K562 (cell line): ENCODE data around the gene QSOX2. TPM values are rescaled to one million over a fixed set of nuclear protein-coding genes. Genes with fewer than 3 reads are reported as not detected.

Source experiments
- CEBPG ChIP-seq, 3 experiments: fragments of 200-800 bp in 1 of 3; sonication (Bioruptor generic) in 1 of 3; sonication (generic) in 1 of 3; formaldehyde crosslinking in 1 of 3; IDR thresholded peaks in 2 of 3; conservative IDR thresholded peaks in 1 of 3; 2 replicates each; pipeline versions ENCODE4 v1.6.1 to v1.8.0; 2016 to 2022; ENCODE audit warnings: missing compliant biosample characterization in 2 of 3, missing genetic modification characterization in 2 of 3, mild to moderate bottlenecking in 1 of 3, missing genetic modification reagents in 1 of 3
- CREB3 ChIP-seq: fragments of 450-650 bp; conservative IDR thresholded peaks from 2 replicates; pipeline ENCODE4 v1.6.1; 2016; ENCODE audit warnings: missing genetic modification characterization, low read depth, mild to moderate bottlenecking, missing compliant biosample characterization, moderate library complexity
- FOXK2 ChIP-seq, 2 experiments: fragments of 450-650 bp; IDR thresholded peaks in 1 of 2; conservative IDR thresholded peaks in 1 of 2; 2 replicates each; pipeline ENCODE4 v1.6.1; 2016; ENCODE audit warnings: low read depth in 2 of 2, mild to moderate bottlenecking in 1 of 2
- GTF3C2 ChIP-seq: IDR thresholded peaks from 3 replicates; pipeline ENCODE4 v1.6.1; 2011; ENCODE audit warnings: borderline replicate concordance, mild to moderate bottlenecking, moderate library complexity; ENCODE audit not compliant: insufficient read length; ENCODE audit errors: extremely low read depth
- KLF16 ChIP-seq: IDR thresholded peaks from 2 replicates; pipeline ENCODE4 v1.6.1; 2016; ENCODE audit warnings: antibody characterized with exemption
- MTA2 ChIP-seq: fragments of 450-650 bp; IDR thresholded peaks from 2 replicates; pipeline ENCODE4 v1.6.1; 2016; ENCODE audit warnings: low read depth
- NEUROD1 ChIP-seq: fragments of 150-350 bp; IDR thresholded peaks from 2 replicates; pipeline ENCODE4 v1.6.1; 2014; ENCODE audit warnings: borderline replicate concordance, low read length, low read depth; ENCODE audit not compliant: partially characterized antibody
- RHOXF2B ChIP-seq: fragments of 250-450 bp; sonication (Bioruptor Pico); conservative IDR thresholded peaks from 2 replicates; pipeline ENCODE4 v1.5.1; 2021
- SMARCE1 ChIP-seq: fragments of 450-650 bp; IDR thresholded peaks from 2 replicates; pipeline ENCODE4 v1.7.1; 2016; ENCODE audit warnings: mild to moderate bottlenecking
- SRSF7 ChIP-seq: fragments of 200-400 bp; formaldehyde crosslinking; optimal IDR thresholded peaks from 2 replicates; pipeline ENCODE3; 2017; ENCODE audit warnings: mild to moderate bottlenecking, low read depth, low read length
- ZBED1 ChIP-seq: IDR thresholded peaks from 2 replicates; pipeline ENCODE4 v1.6.1; 2014
- ZBTB1 ChIP-seq: sonication (generic); formaldehyde crosslinking; IDR thresholded peaks from 2 replicates; pipeline ENCODE4 v1.8.1; 2023; ENCODE audit warnings: missing genetic modification reagents, low read depth, mild to moderate bottlenecking, borderline replicate concordance
- ZBTB11 ChIP-seq, 3 experiments: fragments of 200-800 bp in 1 of 3; fragments of 250-450 bp in 1 of 3; fragments of 450-650 bp in 1 of 3; sonication (Bioruptor Pico) in 1 of 3; sonication (Bioruptor generic) in 1 of 3; formaldehyde crosslinking in 1 of 3; IDR thresholded peaks; 2 replicates each; pipeline versions ENCODE4 v1.6.1 to v1.8.0; 2016 to 2022; ENCODE audit warnings: mild to moderate bottlenecking in 2 of 3, missing genetic modification characterization in 2 of 3, missing compliant biosample characterization in 1 of 3, moderate library complexity in 1 of 3
- ZEB2 ChIP-seq: fragments of 450-650 bp; IDR thresholded peaks from 2 replicates; pipeline ENCODE4 v1.6.1; 2016
- ZNF121 ChIP-seq: sonication (generic); formaldehyde crosslinking; conservative IDR thresholded peaks from 2 replicates; pipeline ENCODE4 v1.8.0; 2022; ENCODE audit warnings: missing genetic modification reagents
- ZNF280B ChIP-seq: fragments of 250-450 bp; sonication (Bioruptor Pico); IDR thresholded peaks from 2 replicates; pipeline ENCODE4 v1.5.1; 2021; ENCODE audit warnings: mild to moderate bottlenecking
- polyA plus RNA-seq, 8 experiments: library from polyadenylated mRNA; depleted of rRNA in 4 of 8; stranded (reverse) in 5 of 8; unstranded in 3 of 8; fragments of >200 nt; fragmentation: Nextera tagmentation in 2 of 8; fragmentation: Illumina TruSeq in 1 of 8; extraction: Ambion mirVana in 2 of 8; extraction: Trizol in 1 of 8; gene quantifications; 2 replicates each; pipeline versions ENCODE4 v1.2.1 to v1.2.3, GENCODE V29; 2011 to 2014; ENCODE audit warnings: inconsistent platforms in 1 of 8, missing spikeins in 1 of 8
- total RNA-seq, 7 experiments: library from RNA; depleted of rRNA in 6 of 7; stranded (reverse); fragments of >200 nt in 6 of 7; fragmentation: Illumina TruSeq in 2 of 7; extraction: Trizol in 2 of 7; gene quantifications; 2 replicates each; pipeline versions ENCODE4 v1.2.1 to v1.2.3, GENCODE V29; 2011 to 2021; ENCODE audit warnings: low replicate concordance in 1 of 7

QSOX2 gene
- total and polyA plus RNA-seq, 9 of the 15 experiments (the other 6 are each of a cell fraction or from before 2014, with no cell fraction given), result 0.51 to 23.7 (median 12.7) TPM

GRCh38 chr9:136237486-136238341 is 7.9 kb downstream of the QSOX2 start (continued):
- TF ChIP-seq CEBPG (CRISPR knock-in tag; IDR thresholded peaks at IDR 0.05) (peak; percentile 61; the same call in 1 of the 2 replicates), CEBPG (tag; conservative IDR thresholded peaks at IDR 0.05 in 1 of 2, IDR thresholded peaks at IDR 0.05 in 1 of 2) (0 out of 4 replicates have a peak, but pooled peaks of 1 of the 2 experiments have one; percentile 15), MTA2 (peak; percentile 88), ZNF280B (no peak), ZNF121 (CRISPR knock-in tag) (no peak), ZEB2 (peak; percentile 71; the same call in 1 of the 2 replicates), ZBTB1 (CRISPR knock-in tag) (peak; percentile 88; the same call in 1 of the 2 replicates), ZBTB11 (CRISPR knock-in tag; IDR thresholded peaks at IDR 0.05) (peak in 1 of 3 experiments; percentile 56; a peak in 2 of 6 replicates), KLF16 (peak; percentile 88), NEUROD1 (no peak), CREB3 (tag) (no peak), FOXK2 (conservative IDR thresholded peaks at IDR 0.05 in 1 of 2, IDR thresholded peaks at IDR 0.05 in 1 of 2; ENCODE audit: low read depth in 2 of 2) (peak in 1 of 2 experiments; percentile 61; a peak in 1 of 4 replicates), GTF3C2 (no peak), RHOXF2B (CRISPR knock-in tag) (no peak), SRSF7 (no peak), SMARCE1 (peak; percentile 60; the same call in 1 of the 2 replicates), ZBED1 (0 out of 2 replicates have a peak, but pooled peaks have one; percentile 38)
